Measurements from ENCODE around the gene SYNPO2L.
"Not testable (repeated sequence)": the region's sequence is repeated elsewhere in the genome, so short reads cannot be mapped to it uniquely, and the experiment has no call there.

Gene SYNPO2L, protein sequence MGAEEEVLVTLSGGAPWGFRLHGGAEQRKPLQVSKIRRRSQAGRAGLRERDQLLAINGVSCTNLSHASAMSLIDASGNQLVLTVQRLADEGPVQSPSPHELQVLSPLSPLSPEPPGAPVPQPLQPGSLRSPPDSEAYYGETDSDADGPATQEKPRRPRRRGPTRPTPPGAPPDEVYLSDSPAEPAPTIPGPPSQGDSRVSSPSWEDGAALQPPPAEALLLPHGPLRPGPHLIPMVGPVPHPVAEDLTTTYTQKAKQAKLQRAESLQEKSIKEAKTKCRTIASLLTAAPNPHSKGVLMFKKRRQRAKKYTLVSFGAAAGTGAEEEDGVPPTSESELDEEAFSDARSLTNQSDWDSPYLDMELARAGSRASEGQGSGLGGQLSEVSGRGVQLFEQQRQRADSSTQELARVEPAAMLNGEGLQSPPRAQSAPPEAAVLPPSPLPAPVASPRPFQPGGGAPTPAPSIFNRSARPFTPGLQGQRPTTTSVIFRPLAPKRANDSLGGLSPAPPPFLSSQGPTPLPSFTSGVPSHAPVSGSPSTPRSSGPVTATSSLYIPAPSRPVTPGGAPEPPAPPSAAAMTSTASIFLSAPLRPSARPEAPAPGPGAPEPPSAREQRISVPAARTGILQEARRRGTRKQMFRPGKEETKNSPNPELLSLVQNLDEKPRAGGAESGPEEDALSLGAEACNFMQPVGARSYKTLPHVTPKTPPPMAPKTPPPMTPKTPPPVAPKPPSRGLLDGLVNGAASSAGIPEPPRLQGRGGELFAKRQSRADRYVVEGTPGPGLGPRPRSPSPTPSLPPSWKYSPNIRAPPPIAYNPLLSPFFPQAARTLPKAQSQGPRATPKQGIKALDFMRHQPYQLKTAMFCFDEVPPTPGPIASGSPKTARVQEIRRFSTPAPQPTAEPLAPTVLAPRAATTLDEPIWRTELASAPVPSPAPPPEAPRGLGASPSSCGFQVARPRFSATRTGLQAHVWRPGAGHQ

DNA sequence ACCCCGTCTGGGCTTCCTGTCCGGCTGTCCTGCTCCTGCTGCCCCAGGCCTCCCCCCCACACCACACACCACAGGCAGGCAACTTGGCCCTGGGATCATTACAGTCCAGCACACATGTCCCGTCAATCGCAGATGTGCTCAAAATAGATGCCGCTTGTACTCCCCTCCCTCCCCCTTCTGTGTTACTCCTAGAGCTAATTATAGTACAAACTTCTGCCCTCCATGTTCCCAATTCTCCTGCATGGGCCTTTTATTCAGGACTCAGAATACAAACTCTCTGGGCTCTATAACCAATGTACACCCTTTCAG, at the start of gene SYNPO2L:
Gene SYNPO2L (minus strand): TSS at position 40 of the 309 bp plus-strand sequence. CDS start 107 bp downstream, outside the sequence.
- DNase-seq (ENCODE audit: low read depth) = no peak

DNA sequence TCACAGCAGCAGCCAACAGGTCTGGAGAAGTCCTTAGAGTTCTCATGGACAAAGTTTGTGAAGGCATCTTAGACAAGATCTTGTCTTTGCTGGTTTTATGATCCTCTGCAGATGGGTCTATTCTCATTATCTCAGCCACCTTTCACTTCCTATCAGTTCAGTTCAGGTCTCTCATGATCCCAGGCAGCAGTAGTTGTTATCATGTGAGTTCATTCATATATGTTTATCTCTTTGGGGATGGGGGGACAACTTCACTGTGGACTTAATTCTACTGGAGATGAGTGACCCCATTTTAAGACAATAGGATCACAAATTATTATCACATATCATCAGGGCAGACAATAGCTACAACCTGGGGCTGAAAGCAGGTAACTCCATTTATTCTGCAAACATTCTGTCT, 48.1 kb upstream of the SYNPO2L start:
- DNase-seq (ENCODE audit: low read depth) = not testable (repeated sequence)

DNA sequence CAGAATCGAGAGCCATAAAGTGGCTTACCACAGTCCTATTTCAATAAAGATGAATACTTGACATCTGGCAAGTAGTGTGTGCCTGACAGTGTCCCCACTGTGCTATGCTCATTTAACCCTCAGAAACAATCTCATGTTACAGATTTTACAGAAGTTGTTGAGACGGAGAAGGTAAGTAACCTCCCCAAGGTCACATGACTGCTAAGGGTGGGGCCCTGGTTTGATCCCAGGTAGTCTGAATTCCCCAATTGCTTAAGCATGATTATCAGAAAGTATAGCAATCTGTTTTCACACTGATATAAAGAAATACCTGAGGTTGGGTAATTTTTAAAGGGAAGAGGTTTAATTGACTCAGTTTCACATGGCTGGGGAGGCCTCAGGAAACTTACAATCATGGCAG, 43.0 kb upstream of the SYNPO2L start:
- not testable (repeated sequence) for DNase-seq (ENCODE audit: low read depth)

DNA sequence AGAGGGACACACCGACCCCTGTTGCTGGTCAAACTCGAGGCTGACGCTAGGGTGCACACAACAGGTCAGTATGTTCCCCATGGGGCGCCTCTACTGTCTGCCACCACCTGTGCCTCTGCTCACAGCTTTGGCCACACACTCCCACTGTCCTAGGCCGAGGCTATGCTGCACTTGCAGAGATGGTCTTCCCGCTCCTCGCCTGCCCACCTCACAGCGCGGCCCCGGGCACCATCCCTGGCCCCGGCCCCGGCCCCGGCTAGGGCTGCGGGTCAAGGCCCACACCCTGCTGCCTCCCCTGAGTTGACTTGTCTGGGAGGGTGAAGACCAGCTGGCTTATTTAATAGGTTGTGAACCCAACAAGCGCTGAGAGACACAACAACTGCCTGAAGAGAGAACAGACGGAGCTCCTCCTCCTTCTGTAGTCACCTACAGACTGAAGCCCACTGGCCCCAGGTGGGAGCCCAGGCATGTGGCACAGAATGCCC, 41.9 kb upstream of the SYNPO2L start, which contains the start of gene AGAP5:
Gene AGAP5 (minus strand): TSS at position 435 of the 485 bp plus-strand sequence. CDS start 354 bp downstream, at position 81.
- not testable (repeated sequence) for DNase-seq (ENCODE audit: low read depth)

DNA sequence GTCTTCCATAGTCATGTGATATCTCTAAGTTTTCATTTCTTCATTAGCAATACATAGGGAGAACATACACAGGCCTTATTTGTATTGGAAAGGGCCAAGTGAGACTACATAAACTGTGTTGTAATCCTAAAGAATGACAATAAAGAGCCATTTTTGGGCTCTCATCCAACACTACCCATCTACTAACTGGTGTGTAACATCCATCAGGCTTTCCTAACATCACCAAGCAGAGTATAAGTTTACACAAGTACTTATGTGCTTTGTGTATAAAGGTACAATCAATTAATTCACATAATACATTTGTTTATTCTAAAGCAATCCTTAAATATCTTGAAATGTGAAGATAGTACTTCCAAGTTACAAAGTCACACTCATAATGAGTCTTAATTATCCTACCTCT, 39.5 kb upstream of the SYNPO2L start:
- peak; percentile 12 for DNase-seq (ENCODE audit: low read depth)

DNA sequence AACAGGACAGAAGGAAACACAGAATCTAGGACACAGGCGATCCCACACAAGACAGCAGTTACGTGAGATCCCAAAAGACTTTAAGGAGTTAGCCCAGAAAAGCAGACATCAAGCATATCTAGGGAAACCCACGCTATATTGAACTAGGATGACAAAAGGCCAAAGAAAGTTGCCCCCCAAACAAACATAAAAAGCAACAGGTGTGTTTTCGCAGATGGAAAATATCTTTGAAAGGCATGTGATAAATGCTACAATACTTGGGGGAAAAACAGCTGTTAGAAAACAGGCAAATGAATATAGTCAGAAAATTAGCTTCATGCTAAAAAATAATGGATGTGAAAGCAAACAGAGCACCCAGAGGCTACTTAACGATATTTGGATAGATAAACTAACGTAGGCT, 34.9 kb upstream of the SYNPO2L start:
- not testable (repeated sequence) for DNase-seq (ENCODE audit: low read depth)

DNA sequence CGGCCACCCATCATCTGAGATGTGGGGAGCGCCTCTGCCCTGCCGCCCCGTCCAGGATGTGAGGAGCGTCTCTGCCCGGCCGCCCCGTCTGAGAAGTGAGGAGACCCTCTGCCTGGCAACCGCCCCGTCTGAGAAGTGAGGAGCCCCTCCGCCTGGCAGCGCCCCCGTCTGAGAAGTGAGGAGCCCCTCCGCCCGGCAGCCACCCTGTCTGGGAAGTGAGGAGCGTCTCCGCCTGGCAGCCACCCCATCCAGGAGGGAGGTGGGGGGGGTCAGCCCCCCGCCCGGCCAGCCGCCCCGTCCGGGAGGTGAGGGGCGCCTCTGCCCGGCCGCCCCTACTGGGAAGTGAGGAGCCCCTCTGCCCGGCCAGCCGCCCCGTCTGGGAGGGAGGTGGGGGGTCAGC, 33.8 kb upstream of the SYNPO2L start:
- DNase-seq (ENCODE audit: low read depth) = not testable (repeated sequence)

DNA sequence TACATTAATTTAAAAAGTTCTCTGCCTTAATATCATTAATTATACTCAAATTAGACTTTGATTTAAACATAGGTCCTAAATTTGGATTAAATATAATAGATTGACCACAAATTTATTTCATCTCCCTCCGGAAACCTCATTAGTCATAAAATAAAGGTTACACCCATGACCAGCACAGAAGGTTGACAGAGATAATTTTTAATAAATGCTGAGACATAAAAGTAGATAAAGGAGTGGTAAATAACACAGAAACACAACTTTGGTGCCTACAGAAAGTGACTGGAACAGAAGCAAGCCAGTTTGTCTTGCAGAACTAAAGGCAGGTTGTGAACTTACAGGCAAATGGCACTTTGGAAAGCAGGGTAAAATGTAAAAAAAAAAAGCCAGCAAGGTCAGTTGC, 31.8 kb upstream of the SYNPO2L start:
- not testable (repeated sequence) for DNase-seq (ENCODE audit: low read depth)

DNA sequence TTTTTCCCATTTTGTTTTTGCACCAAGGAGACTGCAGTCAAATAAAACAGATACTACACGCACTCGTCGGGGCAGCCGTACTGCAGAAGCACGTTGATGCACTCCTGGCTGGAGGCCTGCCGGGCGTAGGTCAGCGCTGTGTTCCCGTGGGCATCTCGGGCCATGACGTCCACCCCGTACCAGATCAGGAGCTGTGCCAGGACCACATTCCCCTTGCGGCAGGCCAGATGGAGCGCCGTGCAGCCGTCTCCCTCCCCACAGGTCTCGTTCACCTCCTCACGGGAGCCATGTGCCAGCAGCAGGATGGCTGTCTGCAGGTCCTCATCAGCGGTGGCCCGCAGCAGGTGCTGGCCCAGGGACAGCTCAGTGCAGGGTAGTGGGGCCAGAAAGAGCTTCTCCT, 18.7 kb upstream of the SYNPO2L start:
- DNase-seq (ENCODE audit: low read depth) = not testable (repeated sequence)

DNA sequence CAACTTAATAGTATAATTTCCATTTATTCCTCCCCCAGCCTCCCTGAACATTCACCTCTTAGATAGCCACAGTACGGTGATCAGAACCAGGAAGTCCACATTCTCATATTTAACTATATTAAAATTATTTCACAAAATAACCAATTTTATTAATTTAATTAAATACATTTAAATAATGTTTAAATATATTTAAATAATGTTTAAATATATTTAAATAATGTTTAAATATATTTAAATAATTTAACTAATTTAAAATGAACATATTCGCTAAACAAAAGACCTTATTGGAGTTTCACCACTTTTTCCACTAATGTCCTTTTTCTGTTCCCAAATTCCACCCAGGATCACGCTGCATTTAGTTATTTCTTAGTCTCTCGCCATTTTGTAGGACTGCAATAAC, 12.5 kb upstream of the SYNPO2L start:
- not testable (repeated sequence) for DNase-seq (ENCODE audit: low read depth)

DNA sequence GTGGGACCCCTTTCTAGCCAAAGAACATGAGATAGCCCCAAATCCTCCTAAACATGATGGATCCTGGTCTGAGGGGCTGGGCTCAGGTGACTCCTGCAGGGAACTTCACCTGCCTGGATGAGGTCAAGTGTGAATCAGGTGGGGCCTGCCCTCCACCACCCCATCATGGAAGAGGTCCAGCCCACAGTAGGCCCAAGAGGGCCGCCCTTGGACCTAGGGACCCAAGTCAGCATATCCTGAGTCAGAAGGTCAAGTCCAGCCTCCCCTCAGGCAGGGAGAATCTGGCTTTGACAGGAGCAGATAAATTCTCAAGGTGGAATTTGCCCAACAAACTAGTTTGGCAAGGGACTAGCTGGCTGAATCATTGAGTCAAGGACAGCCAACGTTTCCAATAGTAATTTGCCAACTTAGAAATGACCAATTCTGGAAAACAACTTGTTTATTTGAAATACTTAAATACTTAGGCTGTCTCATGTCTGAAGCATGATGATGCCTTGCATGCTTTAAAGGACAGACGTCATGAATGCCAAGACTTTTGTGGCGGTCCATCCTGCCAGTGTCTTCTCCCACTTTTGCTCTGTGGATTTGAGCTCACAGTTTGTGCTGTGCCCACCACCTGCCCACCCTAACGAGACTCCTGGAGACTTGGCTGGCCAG, 10.5 kb upstream of the SYNPO2L start:
- DNase-seq (ENCODE audit: low read depth) = peak; percentile 85

DNA sequence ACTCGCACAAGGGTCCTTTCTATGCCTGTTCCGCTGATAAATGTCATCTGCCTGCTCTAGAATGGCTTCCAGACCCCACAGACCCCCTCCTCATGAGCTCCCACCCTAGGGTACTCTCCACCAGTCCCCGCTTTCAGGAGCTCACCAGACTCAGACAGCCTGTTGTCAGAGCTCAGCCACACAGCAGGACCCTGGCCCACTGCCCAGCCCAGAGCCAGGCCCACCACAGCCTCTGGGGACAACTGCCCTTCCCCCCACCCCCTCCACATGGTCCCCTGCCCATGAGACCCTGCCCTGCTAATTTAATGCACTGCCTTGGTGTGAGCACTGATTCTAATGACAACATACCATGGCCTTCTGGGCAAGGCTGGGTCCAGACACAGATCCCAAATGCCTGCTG, 9.8 kb upstream of the SYNPO2L start:
- not testable (repeated sequence) for DNase-seq (ENCODE audit: low read depth)

DNA sequence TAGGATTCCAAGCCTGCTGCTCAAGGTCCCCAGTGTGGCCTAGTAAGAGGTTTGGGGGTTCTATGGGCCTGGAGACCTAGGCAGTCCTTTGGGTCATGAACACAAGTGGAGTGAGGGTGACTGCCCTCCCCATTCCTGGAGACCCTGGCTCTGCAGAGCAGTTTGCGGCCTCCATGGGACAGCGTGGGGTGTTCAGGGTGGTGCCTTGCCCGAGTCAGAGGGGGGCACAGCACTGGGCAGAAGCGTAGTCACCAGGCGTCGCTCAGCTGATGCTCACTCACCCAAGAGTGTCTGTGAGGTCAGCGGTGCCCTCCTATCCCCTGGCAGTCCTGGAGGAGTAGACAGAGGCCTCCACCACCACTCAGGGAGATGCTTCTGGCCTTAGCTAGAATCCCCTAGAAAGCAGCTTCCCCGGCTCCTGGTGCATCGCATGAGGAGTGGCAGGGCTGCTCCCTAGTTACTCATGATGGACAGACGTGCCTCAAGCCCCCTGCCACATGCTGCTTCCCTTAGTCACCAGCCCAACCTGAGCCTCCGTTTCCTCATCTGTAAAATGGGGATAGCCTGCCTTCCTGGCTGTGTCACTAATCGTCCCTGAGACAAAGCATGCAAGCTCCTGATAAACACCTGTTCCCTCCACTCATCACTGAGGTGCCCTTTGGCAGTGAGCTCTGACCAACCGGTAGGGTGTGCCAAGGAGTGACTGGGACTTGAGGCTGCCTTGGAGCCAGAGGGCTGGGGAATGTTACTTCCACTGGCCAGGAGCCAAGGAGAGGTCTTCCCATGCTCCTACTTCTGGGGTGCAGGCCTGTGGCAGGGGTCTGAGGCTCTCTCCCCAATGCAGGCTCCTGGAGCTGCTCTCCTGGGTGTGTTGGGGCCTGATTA, 8.6 kb upstream of the SYNPO2L start:
- DNase-seq (ENCODE audit: low read depth) = not testable (repeated sequence)

DNA sequence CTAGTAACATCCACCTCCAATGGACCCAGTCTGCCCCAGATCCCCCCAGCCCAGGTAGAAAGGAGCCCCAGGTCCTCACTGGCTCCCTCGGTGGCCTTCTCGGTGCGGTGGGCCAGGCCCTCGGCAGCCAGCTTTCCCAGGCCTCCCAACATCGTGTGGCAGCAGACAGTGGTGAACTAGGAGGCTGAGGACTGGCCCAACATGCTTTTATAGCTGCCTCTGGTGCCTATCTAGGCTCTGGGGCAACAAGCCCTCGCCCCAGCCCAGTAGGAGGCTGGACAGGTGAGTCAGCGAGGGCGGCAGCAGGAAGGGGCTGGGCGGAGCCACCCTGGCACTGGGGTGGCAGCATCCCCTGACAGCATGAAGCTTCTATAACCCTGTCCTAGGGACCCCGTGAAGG, 7.8 kb upstream of the SYNPO2L start:
- DNase-seq (ENCODE audit: low read depth) = not testable (repeated sequence)

DNA sequence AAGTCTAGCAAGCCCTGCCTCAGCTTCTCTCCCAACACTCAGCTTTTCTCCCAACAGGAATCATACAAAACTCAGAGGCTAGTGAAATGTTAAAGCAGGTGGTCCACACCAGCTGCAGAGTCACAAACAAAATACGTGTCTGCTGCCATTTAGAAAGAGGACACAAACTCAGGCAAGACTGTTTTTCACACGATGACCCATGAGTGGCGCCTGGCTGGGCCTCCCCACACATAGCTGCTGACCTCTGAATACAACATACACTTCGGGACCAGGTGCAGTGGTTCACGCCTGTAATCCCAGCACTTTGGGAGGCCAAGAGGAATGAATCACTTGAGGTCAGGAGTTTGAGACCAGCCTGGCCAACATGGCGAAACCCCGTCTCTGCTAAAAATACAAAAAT, 6.9 kb upstream of the SYNPO2L start:
- not testable (repeated sequence) for DNase-seq (ENCODE audit: low read depth)

DNA sequence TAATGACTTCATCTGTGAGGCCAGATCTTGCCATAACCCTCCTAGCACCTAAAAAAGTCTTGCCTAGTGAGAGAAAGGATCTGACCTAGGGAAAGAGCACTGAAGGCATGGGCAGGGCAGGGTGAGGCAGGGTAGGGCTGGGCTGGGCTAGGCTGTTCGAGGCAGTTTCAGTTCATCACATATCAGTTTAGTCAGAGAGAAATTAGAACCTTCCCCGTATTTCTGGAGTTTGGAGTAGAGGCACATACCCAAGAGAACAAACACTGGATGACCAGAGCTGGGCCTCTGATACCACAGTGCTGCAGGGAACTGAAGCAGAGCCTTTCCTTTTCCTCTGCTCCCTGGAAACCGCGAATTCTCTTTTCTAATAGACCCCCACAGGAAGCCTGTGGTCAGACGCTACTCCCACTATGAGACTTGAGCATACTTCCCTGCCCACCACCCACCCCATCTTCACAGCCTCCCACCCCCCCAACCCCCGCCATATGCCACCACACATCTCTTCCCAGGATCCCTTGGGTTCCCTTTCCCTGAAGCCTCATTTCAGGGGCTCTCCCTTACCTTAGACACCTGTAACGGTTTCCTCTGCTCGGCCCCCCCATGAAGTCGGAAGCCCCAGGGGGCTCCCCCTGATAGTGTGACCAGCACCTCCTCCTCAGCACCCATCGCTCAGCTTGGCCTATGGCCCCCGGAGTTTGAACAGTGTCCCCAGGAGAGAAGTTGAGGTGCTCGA, 406 bp downstream of the SYNPO2L start:
- no peak for DNase-seq (ENCODE audit: low read depth)

DNA sequence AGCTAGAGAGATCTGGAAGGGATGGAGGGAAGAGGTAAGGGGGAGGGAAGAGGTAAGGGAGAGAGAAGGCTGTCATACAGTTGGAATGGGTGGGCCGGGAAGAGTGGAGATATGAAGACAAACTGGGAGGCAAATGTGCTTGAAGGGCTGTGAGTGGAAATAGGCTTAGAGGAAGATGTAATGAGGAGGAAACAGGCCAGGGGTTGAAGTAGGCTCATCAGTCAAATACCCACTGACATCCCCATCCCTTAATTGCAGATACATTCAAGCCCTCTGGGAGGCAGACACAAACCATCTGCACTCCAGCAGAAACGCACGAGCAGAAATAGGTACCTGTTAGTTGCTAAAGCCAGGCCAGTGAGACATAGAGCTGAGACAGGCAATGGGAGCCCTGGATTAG, 2.1 kb downstream of the SYNPO2L start:
- peak; percentile 41 for DNase-seq (ENCODE audit: low read depth)

DNA sequence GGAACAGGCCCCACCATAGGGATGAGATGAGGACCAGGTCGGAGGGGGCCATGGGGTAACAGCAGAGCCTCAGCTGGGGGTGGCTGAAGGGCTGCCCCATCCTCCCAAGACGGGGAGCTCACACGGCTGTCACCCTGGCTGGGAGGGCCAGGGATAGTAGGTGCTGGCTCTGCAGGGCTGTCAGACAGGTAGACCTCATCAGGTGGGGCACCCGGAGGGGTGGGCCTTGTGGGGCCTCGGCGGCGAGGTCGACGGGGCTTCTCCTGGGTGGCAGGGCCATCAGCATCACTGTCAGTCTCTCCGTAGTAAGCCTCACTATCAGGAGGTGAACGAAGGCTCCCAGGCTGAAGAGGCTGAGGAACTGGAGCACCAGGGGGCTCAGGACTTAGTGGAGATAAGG, 2.6 kb downstream of the SYNPO2L start:
- DNase-seq (ENCODE audit: low read depth) = no peak

DNA sequence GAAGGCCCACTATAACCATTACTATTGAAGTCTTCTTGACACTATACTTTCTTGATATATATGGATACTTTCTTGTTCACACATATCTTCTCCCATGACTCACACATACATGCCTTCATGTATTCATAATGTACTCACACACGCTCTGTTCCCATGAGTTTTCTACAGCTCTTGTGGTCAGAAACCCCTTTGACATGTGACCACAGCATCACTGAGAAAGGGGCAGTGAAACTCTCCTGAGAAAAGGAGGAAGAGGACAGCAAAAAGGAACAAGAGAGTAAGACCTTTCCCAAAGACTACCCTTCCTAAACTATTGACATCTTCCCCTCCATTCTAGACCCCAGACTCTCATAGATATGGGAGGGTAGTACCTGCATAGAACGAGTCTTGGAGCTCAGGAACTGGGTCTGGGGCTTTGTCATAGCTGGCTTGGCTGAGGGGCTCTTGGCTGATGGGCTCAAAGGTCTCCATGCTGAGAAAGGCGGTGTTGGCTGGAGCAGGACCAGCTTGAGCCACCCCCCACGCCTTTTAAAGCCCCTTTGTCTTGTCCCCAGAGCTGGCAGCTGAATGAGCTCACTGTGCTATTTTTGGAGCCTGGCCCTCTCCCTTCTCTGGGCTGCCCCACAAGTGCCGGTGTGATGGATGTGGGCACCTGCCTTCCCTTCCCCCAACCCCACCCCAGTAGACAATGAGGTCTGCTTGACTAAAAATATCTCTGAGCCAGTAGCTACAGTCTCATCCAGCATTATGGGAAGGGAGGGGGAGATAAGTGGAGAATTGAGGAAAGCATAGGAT, 5.1 kb downstream of the SYNPO2L start:
- DNase-seq (ENCODE audit: low read depth) = peak; percentile 89

All from EH (cell line).